PC-9 (cell line): ENCODE data around the gene CACNA1H. TPM values are rescaled to one million over a fixed set of nuclear protein-coding genes. Genes with fewer than 3 reads are reported as not detected.

Experiments used
- BruUV-seq: library from RNA; stranded (reverse); fragments of 400-500 nt; replicated peaks from 2 replicates; lab custom pipeline; 2021; lab: Mats Ljungman, UMichigan
- CTCF ChIA-PET: fragments of 300-600 bp; sonication (Branson Sonifier 250); formaldehyde crosslinking; loops from one replicate; lab custom pipeline; 2022; ENCODE audit warnings: antibody characterized with exemption; lab: Charles Lee
- POLR2A ChIA-PET: fragments of 300-600 bp; sonication (Branson Sonifier 250); formaldehyde crosslinking; loops from one replicate; lab custom pipeline; 2022; ENCODE audit warnings: antibody characterized with exemption; ENCODE audit not compliant: unreplicated experiment; lab: Charles Lee
- DNase-seq, 2 experiments: peaks; one replicate each; pipeline versions ENCODE4 v3.0.0 to v3.0.0-alpha.2; 2015 to 2022; ENCODE audit warnings: mixed read lengths in 1 of 2
- H2AFZ ChIP-seq: fragments of 200-600 bp; sonication (generic); 2 replicates; pipeline ENCODE4 v1.8.1; 2017; ENCODE audit warnings: antibody characterized with exemption
- H3F3A ChIP-seq: fragments of 200-600 bp; sonication (generic); 2 replicates; pipeline ENCODE4 v1.8.1; 2017; ENCODE audit warnings: antibody characterized with exemption, mild to moderate bottlenecking, low read depth; ENCODE audit not compliant: insufficient read depth
- H3K27ac ChIP-seq: fragments of 200-600 bp; sonication (generic); 2 replicates; pipeline ENCODE4 v1.6.1; 2016; ENCODE audit warnings: mixed run types
- H3K27me3 ChIP-seq: fragments of 200-600 bp; sonication (generic); 2 replicates; pipeline ENCODE4 v1.6.1; 2016; ENCODE audit warnings: low read depth, mixed run types; ENCODE audit not compliant: insufficient read depth
- H3K36me3 ChIP-seq: fragments of 200-600 bp; sonication (generic); 2 replicates; pipeline ENCODE4 v1.6.1; 2016; ENCODE audit warnings: low read depth, mixed run types
- H3K4me1 ChIP-seq: fragments of 200-600 bp; sonication (generic); replicated peaks from 2 replicates; pipeline ENCODE4 v1.6.1; 2016; ENCODE audit warnings: mixed run types; ENCODE audit not compliant: insufficient read depth
- H3K4me2 ChIP-seq: fragments of 200-600 bp; sonication (generic); 2 replicates; pipeline ENCODE4 v1.6.1; 2017; ENCODE audit warnings: mixed run types
- H3K4me3 ChIP-seq: fragments of 200-600 bp; sonication (generic); 2 replicates; pipeline ENCODE4 v1.6.1; 2016; ENCODE audit warnings: mixed run types
- H3K79me2 ChIP-seq: fragments of 200-600 bp; sonication (generic); 2 replicates; pipeline ENCODE4 v1.6.1; 2017; ENCODE audit warnings: low read depth, mixed run types
- H3K9me2 ChIP-seq: fragments of 200-600 bp; sonication (generic); 2 replicates; pipeline ENCODE4 v1.8.1; 2017; ENCODE audit warnings: mild to moderate bottlenecking; ENCODE audit not compliant: insufficient read depth
- H3K9me3 ChIP-seq: fragments of 200-600 bp; sonication (generic); 2 replicates; pipeline ENCODE4 v1.8.1; 2016; ENCODE audit warnings: low read depth; ENCODE audit not compliant: insufficient read depth
- H4K20me1 ChIP-seq: fragments of 200-600 bp; sonication (generic); 2 replicates; pipeline ENCODE4 v1.8.1; 2017; ENCODE audit not compliant: insufficient read depth
- CTCF ChIP-seq: fragments of 200-600 bp; sonication (generic); conservative IDR thresholded peaks from 2 replicates; pipeline ENCODE4 v1.6.1; 2017; ENCODE audit warnings: mixed run types, antibody characterized with exemption, mild to moderate bottlenecking, moderate library complexity
- EZH2 ChIP-seq: fragments of 200-600 bp; sonication (generic); IDR thresholded peaks from 2 replicates; pipeline ENCODE4 v1.8.0; 2017; ENCODE audit warnings: antibody characterized with exemption, low read depth
- intact Hi-C: fragments of 100-400 bp; cut with micrococcal nuclease; formaldehyde crosslinking; loops from one replicate; pipeline ENCODE4 v1.10.0; 2022; ENCODE audit not compliant: unreplicated experiment
- total RNA-seq: library from RNA; stranded (reverse); gene quantifications from 2 replicates; pipeline ENCODE4 v1.2.3, GENCODE V29; 2021

The CACNA1H gene
- total RNA-seq, 1 experiment from 2014 or later, result not detected

- H3K9me2 ChIP-seq, result no peaks in the 10 kb centered on the region
- intact Hi-C loops, result no loop called here
- TF ChIP-seq EZH2 (no peak), CTCF (no peak)
- no peak for DNase-seq
- H3K9me3 ChIP-seq, result no peaks in the 10 kb centered on the region
- CTCF ChIA-PET, result no interaction called here
- POLR2A ChIA-PET, result no interaction called here
- H3K4me3 ChIP-seq, result no peak overlapping the region
- peaks cover 80% of the 10 kb centered on the region for H3K27me3 ChIP-seq
- no peaks in the 10 kb centered on the region for H4K20me1 ChIP-seq
- no TSS peak for BruUV-seq
- H2AFZ ChIP-seq, result no peak overlapping the region
- H3K36me3 ChIP-seq, result no peaks in the 10 kb centered on the region
- no peaks in the 10 kb centered on the region for H3K79me2 ChIP-seq
- H3K27ac ChIP-seq, result no peak overlapping the region
- no peaks in the 10 kb centered on the region for H3F3A ChIP-seq
- no peaks in the 10 kb centered on the region for H3K4me1 ChIP-seq
- no peak overlapping the region for H3K4me2 ChIP-seq
Observed at GRCh38 chr16:1175566-1176279, 22.8 kb downstream of the CACNA1H start.

- no TSS peak for BruUV-seq
Observed at GRCh38 chr16:1176280-1176897, 23.5 kb downstream of the CACNA1H start.

GRCh38 chr16:1177053-1177452 lies 24.1 kb downstream of the CACNA1H start:
- H3K9me2 ChIP-seq, result no peaks in the 10 kb centered on the region
- no peaks in the 10 kb centered on the region for H3K79me2 ChIP-seq
- H3K27ac ChIP-seq, result no peak overlapping the region
- H4K20me1 ChIP-seq, result no peaks in the 10 kb centered on the region
- ChIA-PET POLR2A (no interaction called here), CTCF (no interaction called here)
- no TSS peak for BruUV-seq
- no peak overlapping the region for H3K4me3 ChIP-seq
- H3K36me3 ChIP-seq, result no peaks in the 10 kb centered on the region
- no peak for DNase-seq
- H2AFZ ChIP-seq, result no peak overlapping the region
- intact Hi-C loops, result no loop called here
- no peaks in the 10 kb centered on the region for H3F3A ChIP-seq
- no peak overlapping the region for H3K4me2 ChIP-seq
- no peaks in the 10 kb centered on the region for H3K4me1 ChIP-seq
- TF ChIP-seq EZH2 (no peak), CTCF (no peak)
- peaks cover 78% of the 10 kb centered on the region for H3K27me3 ChIP-seq
- H3K9me3 ChIP-seq, result no peaks in the 10 kb centered on the region

More at GRCh38 chr16:1176280-1176897, 23.5 kb downstream of the CACNA1H start:
- Histone ChIP-seq H3K9me2 (no peaks in the 10 kb centered on the region), H3K4me3 (no peak overlapping the region), H3K27me3 (peaks cover 80% of the 10 kb centered on the region), H3K36me3 (no peaks in the 10 kb centered on the region), H3K79me2 (no peaks in the 10 kb centered on the region), H3K4me1 (no peaks in the 10 kb centered on the region), H3K4me2 (no peak overlapping the region), H3F3A (no peaks in the 10 kb centered on the region), H4K20me1 (no peaks in the 10 kb centered on the region), H3K9me3 (no peaks in the 10 kb centered on the region), H3K27ac (no peak overlapping the region), H2AFZ (no peak overlapping the region)
- ChIA-PET CTCF (no interaction called here), POLR2A (no interaction called here)
- no peak for TF ChIP-seq EZH2
- TF ChIP-seq CTCF, result no peak
- no peak for DNase-seq
- intact Hi-C loops, result no loop called here
